Tibial nerve (tissue), 4 donors: Measurements from ENCODE around the gene ZNF570. TPM values are rescaled to one million over a fixed set of nuclear protein-coding genes. Genes with fewer than 3 reads are reported as not detected.

Experiments
- DNase-seq, 2 donors: peaks; one replicate each; pipeline ENCODE4 v3.0.0-alpha.2; 2019; ENCODE audit warnings: low spot score in 2 of 2
- H3K27ac ChIP-seq, 4 donors: fragments of 200-600 bp; sonication (generic) in 3 of 4; one replicate each; pipeline ENCODE4 v1.5.1; 2017 to 2019; ENCODE audit warnings: mild to moderate bottlenecking in 1 of 4
- H3K27me3 ChIP-seq, 2 donors: fragments of 200-600 bp; sonication (generic) in 1 of 2; one replicate each; pipeline versions ENCODE4 v1.5.1 to v1.6.0; 2017 to 2019
- H3K36me3 ChIP-seq, 3 donors: fragments of 200-600 bp; sonication (generic); one replicate each; pipeline ENCODE4 v1.5.1; 2018 to 2019
- H3K4me1 ChIP-seq, 4 donors: fragments of 200-600 bp; sonication (generic) in 3 of 4; one replicate each; pipeline ENCODE4 v1.5.1; 2017 to 2019
- H3K4me3 ChIP-seq, 4 donors: fragments of 200-600 bp; sonication (generic) in 3 of 4; one replicate each; pipeline ENCODE4 v1.5.1; 2017 to 2019; ENCODE audit warnings: mild to moderate bottlenecking in 1 of 4, moderate library complexity in 1 of 4
- H3K9me3 ChIP-seq, 4 donors: fragments of 200-600 bp; sonication (generic) in 3 of 4; one replicate each; pipeline ENCODE4 v1.5.1; 2017 to 2019
- EP300 ChIP-seq, 2 donors: sonication (generic); formaldehyde crosslinking; IDR thresholded peaks; one replicate each; pipeline ENCODE4 v1.6.1; 2017; ENCODE audit warnings: antibody characterized with exemption in 2 of 2, mild to moderate bottlenecking in 1 of 2
- POLR2A ChIP-seq, 2 donors: fragments of 450-650 bp; IDR thresholded peaks; one replicate each; pipeline ENCODE4 v1.6.1; 2017; ENCODE audit warnings: antibody characterized with exemption in 2 of 2, mild to moderate bottlenecking in 2 of 2, moderate library complexity in 2 of 2
- WGBS, 2 donors: methylation state at CpG; one replicate each; pipeline ENCODE4 v1.1.5; 2018; 5-methylcytosine and 5-hydroxymethylcytosine counted together
- total RNA-seq, 4 donors: library from RNA; depleted of rRNA; stranded (reverse); fragments of >200 nt; gene quantifications; one replicate each; pipeline ENCODE4 v1.1.0, GENCODE V29; 2016
- TF ChIP-seq, protein P1 (sequence below), 5 experiments: fragments of 200-600 bp in 3 of 5; fragments of 450-650 bp in 2 of 5; sonication (generic) in 3 of 5; IDR thresholded peaks; one replicate each; pipeline ENCODE4 v1.5.1; 2016 to 2019; ENCODE audit warnings: antibody characterized with exemption in 5 of 5, mild to moderate bottlenecking in 3 of 5, moderate library complexity in 2 of 5

Gene ZNF570
- total RNA-seq, 4 donors from 2014 or later = 4.5 to 13.7 (median 8.7) TPM

DNA sequence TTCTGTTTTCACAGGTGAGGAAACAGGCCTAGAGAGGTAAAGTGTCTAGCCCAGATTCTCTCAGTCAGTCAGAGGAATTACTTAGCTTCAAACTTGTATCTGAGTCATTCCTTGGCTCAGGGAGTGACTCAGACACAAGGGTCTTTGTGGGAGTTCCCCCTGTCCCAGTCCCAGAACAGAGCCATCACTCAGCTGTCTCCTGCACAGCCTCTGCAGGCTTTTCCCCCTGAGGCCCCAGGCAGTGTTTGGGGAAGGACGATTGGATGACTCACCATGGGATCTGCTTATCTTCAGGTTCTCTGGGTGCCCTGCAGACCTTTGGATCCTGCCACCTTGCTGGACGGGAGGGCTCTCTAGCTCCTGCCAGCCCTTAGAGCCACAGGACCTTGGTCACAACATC, 50.7 kb downstream of the ZNF570 start:
- Histone ChIP-seq H3K9me3 (peaks cover 0 to 91% (median 21%) of the 10 kb centered on the region in 4 donors), H3K36me3 (peaks cover 0 to 98% (median 14%) of the 10 kb centered on the region in 3 donors), H3K4me1 (no peaks in the 10 kb centered on the region), H3K27ac (no peak overlapping the region), H3K4me3 (no peak overlapping the region), H3K27me3 (no peaks in the 10 kb centered on the region)
- TF ChIP-seq EP300 (IDR thresholded peaks at IDR 0.05) (no peak), POLR2A (IDR thresholded peaks at IDR 0.05) (no peak)
- TF ChIP-seq, protein P1, sequence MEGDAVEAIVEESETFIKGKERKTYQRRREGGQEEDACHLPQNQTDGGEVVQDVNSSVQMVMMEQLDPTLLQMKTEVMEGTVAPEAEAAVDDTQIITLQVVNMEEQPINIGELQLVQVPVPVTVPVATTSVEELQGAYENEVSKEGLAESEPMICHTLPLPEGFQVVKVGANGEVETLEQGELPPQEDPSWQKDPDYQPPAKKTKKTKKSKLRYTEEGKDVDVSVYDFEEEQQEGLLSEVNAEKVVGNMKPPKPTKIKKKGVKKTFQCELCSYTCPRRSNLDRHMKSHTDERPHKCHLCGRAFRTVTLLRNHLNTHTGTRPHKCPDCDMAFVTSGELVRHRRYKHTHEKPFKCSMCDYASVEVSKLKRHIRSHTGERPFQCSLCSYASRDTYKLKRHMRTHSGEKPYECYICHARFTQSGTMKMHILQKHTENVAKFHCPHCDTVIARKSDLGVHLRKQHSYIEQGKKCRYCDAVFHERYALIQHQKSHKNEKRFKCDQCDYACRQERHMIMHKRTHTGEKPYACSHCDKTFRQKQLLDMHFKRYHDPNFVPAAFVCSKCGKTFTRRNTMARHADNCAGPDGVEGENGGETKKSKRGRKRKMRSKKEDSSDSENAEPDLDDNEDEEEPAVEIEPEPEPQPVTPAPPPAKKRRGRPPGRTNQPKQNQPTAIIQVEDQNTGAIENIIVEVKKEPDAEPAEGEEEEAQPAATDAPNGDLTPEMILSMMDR (IDR thresholded peaks at IDR 0.05) = no peak
- no peak for DNase-seq
- WGBS, 2 donors = 40 to 43% methylated on average over 2 of the region's 2 CpGs

DNA sequence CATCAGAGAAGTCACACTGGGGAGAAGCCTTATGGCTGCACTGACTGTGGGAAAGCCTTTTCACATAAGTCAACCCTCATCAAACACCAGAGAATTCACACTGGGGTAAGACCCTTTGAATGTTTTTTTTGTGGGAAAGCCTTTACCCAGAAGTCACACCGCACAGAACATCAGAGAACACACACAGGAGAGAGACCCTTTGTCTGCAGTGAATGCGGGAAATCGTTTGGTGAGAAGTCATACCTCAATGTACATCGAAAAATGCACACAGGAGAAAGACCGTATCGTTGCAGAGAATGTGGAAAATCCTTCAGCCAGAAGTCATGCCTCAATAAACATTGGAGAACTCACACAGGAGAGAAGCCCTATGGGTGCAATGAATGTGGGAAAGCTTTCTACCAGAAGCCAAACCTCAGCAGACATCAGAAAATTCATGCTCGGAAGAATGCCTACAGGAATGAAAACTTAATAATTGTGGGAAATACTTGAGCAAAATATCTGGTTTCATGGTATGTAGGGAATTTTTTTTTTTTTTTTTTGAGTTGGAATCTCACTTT, 68.3 kb downstream of the ZNF570 start:
- Histone ChIP-seq H3K27me3 (no peaks in the 10 kb centered on the region), H3K27ac (no peak overlapping the region), H3K36me3 (peaks cover 0 to 62% (median 21%) of the 10 kb centered on the region in 3 donors), H3K4me1 (no peaks in the 10 kb centered on the region), H3K9me3 (peaks cover 8 to 100% (median 52%) of the 10 kb centered on the region in 4 donors), H3K4me3 (no peak overlapping the region)
- DNase-seq = no peak
- TF ChIP-seq EP300 (IDR thresholded peaks at IDR 0.05) = no peak
- no peak for TF ChIP-seq POLR2A (IDR thresholded peaks at IDR 0.05)
- TF ChIP-seq, protein P1 (IDR thresholded peaks at IDR 0.05) = no peak
- 96% methylated on average over 7 of the region's 7 CpGs for WGBS, 2 donors

Other genes with a start within 250 kb of the ZNF570 start
- gene ZNF527, start 98.3 kb upstream of the ZNF570 start, total RNA-seq = 10 to 100 TPM in 1 of 4 donors, 1 to 10 TPM in 3; 6.3 to 13.5 (median 9.0) TPM
- 1 to 10 TPM; 4.3 to 9.4 (median 7.3) TPM for gene ZNF569, start 1.9 kb upstream of the ZNF570 start, total RNA-seq
- 1 to 10 TPM; 4.7 to 5.9 (median 5.1) TPM for gene ZNF793, start 37.6 kb downstream of the ZNF570 start, total RNA-seq
- 10 to 100 TPM in 1 of 4 donors, 1 to 10 TPM in 3; 3.9 to 11.2 (median 7.3) TPM for gene ZNF571, start 125.4 kb downstream of the ZNF570 start, total RNA-seq
- 10 to 100 TPM in 1 of 4 donors, 1 to 10 TPM in 3; 4.2 to 10.5 (median 6.5) TPM for gene ZNF540, start 125.5 kb downstream of the ZNF570 start, total RNA-seq
- gene ZFP30, start 186.1 kb downstream of the ZNF570 start, total RNA-seq = 10 to 100 TPM; 10.2 to 40.6 (median 16.9) TPM